CD4-positive, alpha-beta memory T cell (primary cell): ENCODE data around the gene CRABP2. TPM values are rescaled to one million over a fixed set of nuclear protein-coding genes. Genes with fewer than 3 reads are reported as not detected.
A peak's percentile ranks its signal among the peaks of the same experiment; 100 is the strongest.

Source experiments
- CTCF ChIA-PET: fragments of 350-600 bp; sonication (Branson Sonifier 250); formaldehyde crosslinking; loops from one replicate; lab custom pipeline; 2021; ENCODE audit warnings: inconsistent platforms; ENCODE audit not compliant: partially characterized antibody; lab: Charles Lee
- POLR2A ChIA-PET: fragments of 350-600 bp; sonication (Branson Sonifier 250); formaldehyde crosslinking; loops from one replicate; lab custom pipeline; 2021; ENCODE audit not compliant: partially characterized antibody; lab: Charles Lee
- DNase-seq, 5 donors: peaks; one replicate each; pipeline versions ENCODE4 v3.0.0 to v3.0.0-alpha.2; 2020 to 2022; ENCODE audit warnings: mixed read lengths in 1 of 5
- H3K27ac ChIP-seq: one replicate; pipeline ENCODE4 v1.7.0; 2013; ENCODE audit warnings: low read depth, low read length
- H3K27me3 ChIP-seq: 2 replicates; pipeline ENCODE4 v1.7.0; 2013; ENCODE audit warnings: mild to moderate bottlenecking, low read length, moderate library complexity; ENCODE audit not compliant: insufficient read depth
- H3K36me3 ChIP-seq: 2 replicates; pipeline ENCODE4 v1.7.0; 2013; ENCODE audit warnings: mild to moderate bottlenecking, low read length, moderate library complexity; ENCODE audit not compliant: insufficient read depth
- H3K4me1 ChIP-seq: 2 replicates; pipeline ENCODE4 v1.7.0; 2013; ENCODE audit warnings: mild to moderate bottlenecking, low read length, moderate library complexity; ENCODE audit not compliant: insufficient read depth
- H3K4me3 ChIP-seq, 2 donors: one replicate each; pipeline ENCODE4 v1.7.0; 2013; ENCODE audit warnings: low read length in 2 of 2, mild to moderate bottlenecking in 1 of 2
- H3K9me3 ChIP-seq, 2 donors: one replicate each; pipeline ENCODE4 v1.7.0; 2013; ENCODE audit warnings: low read length in 2 of 2, control low read depth in 1 of 2; ENCODE audit not compliant: control insufficient read depth in 1 of 2
- H3K27ac Mint-ChIP-seq, 7 donors: one replicate each; pipeline ENCODE4 v1.8.0; 2020 to 2021; ENCODE audit warnings: mixed read lengths in 7 of 7, mild to moderate bottlenecking in 6 of 7, inconsistent platforms in 3 of 7, moderate library complexity in 3 of 7
- H3K27me3 Mint-ChIP-seq, 2 donors: one replicate each; pipeline ENCODE4 v1.8.0; 2020 to 2021; ENCODE audit warnings: mixed read lengths in 2 of 2
- H3K36me3 Mint-ChIP-seq, 2 donors: one replicate each; pipeline ENCODE4 v1.8.0; 2020 to 2021; ENCODE audit warnings: mixed read lengths in 2 of 2, inconsistent platforms in 1 of 2, mild to moderate bottlenecking in 1 of 2
- H3K4me1 Mint-ChIP-seq, 4 donors: one replicate each; pipeline ENCODE4 v1.8.0; 2020 to 2021; ENCODE audit warnings: mixed read lengths in 4 of 4, mild to moderate bottlenecking in 1 of 4
- H3K4me3 Mint-ChIP-seq, 8 donors: one replicate each; pipeline ENCODE4 v1.8.0; 2020 to 2021; ENCODE audit warnings: mixed read lengths in 8 of 8, mild to moderate bottlenecking in 7 of 8, moderate library complexity in 6 of 8, inconsistent platforms in 3 of 8
- H3K9me3 Mint-ChIP-seq, 8 donors: one replicate each; pipeline ENCODE4 v1.8.0; 2020 to 2021; ENCODE audit warnings: mixed read lengths in 8 of 8, mild to moderate bottlenecking in 5 of 8, inconsistent platforms in 3 of 8, moderate library complexity in 1 of 8
- intact Hi-C: fragments of 100-400 bp; cut with micrococcal nuclease; formaldehyde crosslinking; loops from one replicate; pipeline ENCODE4 v1.15.1; 2023
- polyA plus RNA-seq, 2 donors: library from polyadenylated mRNA; unstranded; fragments of 300-500 nt; fragmentation: Illumina TruSeq; gene quantifications; one replicate each; pipeline ENCODE4 v1.2.3, GENCODE V29; 2021
- total RNA-seq, 2 experiments: library from RNA; stranded (reverse); gene quantifications; one replicate each; pipeline ENCODE4 v1.2.3, GENCODE V29; 2021

CRABP2 gene
- total and polyA plus RNA-seq, 4 experiments from 2014 or later: 0.21 to 0.61 (median 0.55) TPM; not detected in 1

DNA sequence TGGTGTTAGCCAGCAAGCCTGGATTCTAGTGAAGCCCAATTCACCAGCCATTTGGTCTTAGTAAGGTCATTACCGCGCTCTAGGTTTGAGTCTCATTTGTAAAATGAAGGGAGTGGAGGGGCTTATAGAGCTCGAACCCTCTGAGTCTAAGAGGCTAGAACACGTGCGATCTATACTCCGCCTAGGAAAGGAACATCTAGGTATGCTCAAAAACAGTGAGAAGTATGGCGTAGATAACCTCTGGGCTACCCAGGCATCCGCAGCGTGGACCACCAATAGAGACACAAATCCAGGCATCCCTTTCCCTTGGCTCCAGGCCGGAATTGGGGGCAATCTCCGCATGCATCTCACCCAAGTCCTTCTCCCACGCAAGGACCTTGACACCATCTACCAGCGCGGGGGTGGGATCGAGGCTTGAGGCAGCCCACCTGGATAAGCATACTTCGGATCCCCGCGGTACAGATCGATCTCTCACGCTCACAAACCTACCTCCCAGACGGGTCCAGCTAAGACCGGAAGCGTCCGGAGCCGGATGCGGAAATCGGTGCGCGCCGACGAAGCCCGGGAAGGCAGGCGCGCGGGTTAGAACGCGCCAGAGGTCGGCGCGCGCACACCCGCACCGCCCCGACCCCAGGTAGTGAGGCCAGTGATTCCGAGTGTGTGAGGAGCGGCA, 22.7 kb upstream of the CRABP2 start, which contains the start of gene METTL25B:
Gene METTL25B, plus strand, starts transcription at position 544 of the 673 bp plus-strand sequence. CDS start 636 bp downstream, outside the sequence.
- POLR2A ChIA-PET: interaction anchor here (0.6 to 7.8 kb wide), 22 partner anchors 9 to 227 kb away, joined by 3 to 126 read pairs (median 6); partner anchors contain the start of genes CRABP2, HDGF, MEF2D and MRPL24
- no peaks in the 10 kb centered on the region for H3K9me3 ChIP-seq
- DNase-seq: peak in 1 of 5 donors; percentile 81
- no peaks in the 10 kb centered on the region for H3K27me3 ChIP-seq
- no peaks in the 10 kb centered on the region for H3K27me3 Mint-ChIP-seq
- peak within 1 kb of the TSS; percentile 90 for H3K27ac ChIP-seq
- peaks cover 54% of the 10 kb centered on the region for H3K4me1 ChIP-seq
- H3K36me3 Mint-ChIP-seq: peaks cover 16 to 35% of the 10 kb centered on the region in 2 donors
- intact Hi-C loops: loop anchor here (1.0 to 5.0 kb wide), 7 partner anchors 13 to 223 kb away; partner anchors contain the start of genes HDGF, MRPL24, PRCC and SH2D2A
- H3K4me3 ChIP-seq: peak within 1 kb of the TSS; percentile 96 to 99
- H3K9me3 Mint-ChIP-seq: no peaks in the 10 kb centered on the region
- peaks cover 11 to 24% (median 15%) of the 10 kb centered on the region in 4 donors for H3K4me1 Mint-ChIP-seq
- H3K36me3 ChIP-seq: peaks cover 23% of the 10 kb centered on the region
- CTCF ChIA-PET: interaction anchor here (1.3 to 6.9 kb wide), 20 partner anchors 9 to 199 kb away, joined by 3 to 314 read pairs (median 16); partner anchors contain the start of genes CRABP2, HDGF, INSRR and MRPL24
- peak within 1 kb of the TSS in 3 of 7 donors; percentile 94 to 99 (median 98) for H3K27ac Mint-ChIP-seq
- H3K4me3 Mint-ChIP-seq: no peak within 1 kb of the TSS

DNA sequence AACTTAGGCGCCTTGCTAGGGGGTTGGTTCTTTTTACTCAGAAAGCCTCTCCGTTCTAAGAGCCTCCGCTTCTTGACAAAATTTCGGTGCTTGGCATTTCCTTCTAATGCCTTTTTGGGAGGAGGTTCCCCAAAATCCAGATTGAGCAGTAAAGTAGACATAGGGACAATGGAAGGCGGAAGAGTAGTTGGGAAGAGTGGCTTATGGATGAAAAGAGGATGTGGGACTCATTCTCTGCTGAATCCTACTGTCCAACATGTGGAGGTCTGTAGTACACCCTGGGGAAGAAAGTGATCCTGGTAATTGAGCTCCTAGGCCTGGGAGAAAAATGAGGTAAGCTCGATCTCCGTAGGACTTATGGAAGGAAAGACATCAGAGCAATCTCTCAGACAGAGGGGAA, 22.1 kb upstream of the CRABP2 start:
- H3K27ac ChIP-seq: peak overlapping the region; percentile 90
- ChIA-PET POLR2A (interaction anchor here (0.7 to 7.8 kb wide), 15 partner anchors 8 to 136 kb away, joined by 3 to 126 read pairs (median 20); partner anchors contain the start of genes CRABP2, HDGF, MRPL24 and NAXE), CTCF (interaction anchor here (1.3 to 6.9 kb wide), 26 partner anchors 9 to 200 kb away, joined by 3 to 314 read pairs (median 16); partner anchors contain the start of genes CRABP2, HDGF, INSRR and MRPL24)
- H3K36me3 ChIP-seq: peaks cover 28% of the 10 kb centered on the region
- peaks cover 16 to 32% of the 10 kb centered on the region in 2 donors for H3K36me3 Mint-ChIP-seq
- peaks cover 11 to 24% (median 15%) of the 10 kb centered on the region in 4 donors for H3K4me1 Mint-ChIP-seq
- H3K27me3 ChIP-seq: no peaks in the 10 kb centered on the region
- no peaks in the 10 kb centered on the region for H3K9me3 ChIP-seq
- intact Hi-C loops: loop anchor here (5.0 kb wide), 1 partner anchor 100 kb away; no protein-coding TSS in a partner anchor
- H3K9me3 Mint-ChIP-seq: no peaks in the 10 kb centered on the region
- H3K4me3 Mint-ChIP-seq: no peak overlapping the region
- peak overlapping the region; percentile 96 to 99 for H3K4me3 ChIP-seq
- peaks cover 54% of the 10 kb centered on the region for H3K4me1 ChIP-seq
- DNase-seq: no peak
- H3K27ac Mint-ChIP-seq: peak overlapping the region in 3 of 7 donors; percentile 94 to 99 (median 98)
- H3K27me3 Mint-ChIP-seq: no peaks in the 10 kb centered on the region

DNA sequence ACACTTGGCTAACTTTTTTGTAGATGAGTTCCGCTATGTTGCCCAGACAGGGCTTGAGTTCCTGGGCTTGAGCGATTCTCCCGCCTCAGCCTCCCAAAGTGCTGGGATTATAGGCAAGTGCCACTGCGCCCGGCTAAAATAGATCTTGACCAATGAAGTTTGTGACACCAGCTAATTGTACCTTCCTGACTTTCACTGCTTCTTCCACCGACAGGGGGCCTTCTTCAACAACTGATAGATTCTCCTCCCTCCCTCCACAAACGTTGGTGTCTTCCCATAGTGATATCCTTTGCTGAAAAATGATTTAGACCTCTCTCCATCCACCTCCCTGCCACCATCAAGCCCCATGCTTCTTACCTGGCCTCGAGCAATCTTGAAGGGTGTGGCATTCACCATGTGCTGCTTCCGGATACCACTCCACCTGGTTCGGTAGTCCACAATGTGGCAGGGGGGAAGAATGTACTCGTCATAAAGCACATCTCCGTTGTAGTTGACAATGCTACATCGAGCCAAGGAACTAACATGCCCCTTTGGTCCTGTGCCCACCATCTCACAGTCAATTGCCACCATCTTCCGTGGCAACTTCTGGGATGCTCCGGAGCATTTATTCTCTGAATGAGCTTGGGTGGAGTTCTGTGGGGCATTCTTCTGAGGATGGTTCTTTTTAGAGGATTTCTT, 21.3 kb upstream of the CRABP2 start:
- Mint-ChIP-seq H3K4me1 (peaks cover 11 to 24% (median 15%) of the 10 kb centered on the region in 4 donors), H3K27ac (peak overlapping the region in 1 of 7 donors; percentile 98), H3K36me3 (peaks cover 16 to 35% of the 10 kb centered on the region in 2 donors), H3K4me3 (no peak overlapping the region), H3K9me3 (no peaks in the 10 kb centered on the region), H3K27me3 (no peaks in the 10 kb centered on the region)
- H3K36me3 ChIP-seq: peaks cover 31% of the 10 kb centered on the region
- intact Hi-C loops: loop anchor here (1.0 to 5.0 kb wide), 4 partner anchors 37 to 166 kb away; partner anchors contain the start of gene NTRK1
- CTCF ChIA-PET: interaction anchor here (0.6 to 6.9 kb wide), 49 partner anchors 9 to 370 kb away, joined by 3 to 314 read pairs (median 7); partner anchors contain the start of genes CRABP2, HDGF, INSRR and MRPL24
- no peaks in the 10 kb centered on the region for H3K9me3 ChIP-seq
- H3K27ac ChIP-seq: peak overlapping the region; percentile 90
- H3K27me3 ChIP-seq: no peaks in the 10 kb centered on the region
- DNase-seq: peak; percentile 48 to 64 (median 59)
- peaks cover 54% of the 10 kb centered on the region for H3K4me1 ChIP-seq
- H3K4me3 ChIP-seq: peak overlapping the region; percentile 96 to 99
- POLR2A ChIA-PET: interaction anchor here (0.9 to 7.8 kb wide), 20 partner anchors 10 to 226 kb away, joined by 3 to 126 read pairs (median 6); partner anchors contain the start of genes CRABP2, HDGF, MEF2D and MRPL24

DNA sequence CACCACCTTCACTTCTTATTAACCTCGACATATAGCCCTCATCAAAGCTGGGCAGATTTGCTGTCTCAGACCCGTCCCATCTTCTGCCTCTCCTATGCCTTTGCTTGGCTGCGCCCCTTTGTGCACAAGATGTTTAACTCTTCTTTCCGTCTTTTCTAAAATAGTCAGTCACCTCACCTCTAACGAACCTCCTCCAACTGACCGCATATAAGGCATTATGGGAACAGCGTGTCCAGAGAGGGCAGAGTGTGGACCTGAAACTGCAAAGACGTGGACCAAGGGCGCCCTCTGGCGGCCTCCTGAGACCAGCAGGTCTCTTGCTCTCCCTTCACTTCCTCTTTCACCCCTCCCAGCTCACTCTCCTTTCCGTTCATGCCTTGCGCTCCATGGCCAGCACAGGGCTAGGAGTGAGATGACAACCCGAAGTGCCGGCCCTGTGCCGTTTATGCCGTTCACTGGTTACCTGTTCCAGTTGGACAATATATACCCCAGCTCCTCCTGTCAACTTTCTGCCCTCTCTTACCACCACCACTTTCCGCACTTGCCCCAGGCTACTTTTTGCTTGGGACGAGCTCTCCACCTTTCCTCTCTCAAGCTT, 20.4 kb upstream of the CRABP2 start:
- H3K27ac Mint-ChIP-seq: no peak overlapping the region
- Histone ChIP-seq H3K27ac (peak overlapping the region; percentile 90), H3K36me3 (peaks cover 40% of the 10 kb centered on the region), H3K27me3 (no peaks in the 10 kb centered on the region), H3K9me3 (no peaks in the 10 kb centered on the region), H3K4me1 (peaks cover 54% of the 10 kb centered on the region), H3K4me3 (peak overlapping the region; percentile 8 to 99)
- DNase-seq: peak; percentile 73 to 79 (median 77)
- peaks cover 22 to 43% of the 10 kb centered on the region in 2 donors for H3K36me3 Mint-ChIP-seq
- intact Hi-C loops: loop anchor here (1.0 to 5.0 kb wide), 5 partner anchors 36 to 167 kb away; partner anchors contain the start of gene NTRK1
- POLR2A ChIA-PET: interaction anchor here (0.7 to 7.8 kb wide), 17 partner anchors 10 to 221 kb away, joined by 3 to 126 read pairs (median 4); partner anchors contain the start of genes HDGF, MRPL24, NTRK1 and PRCC
- H3K9me3 Mint-ChIP-seq: no peaks in the 10 kb centered on the region
- no peak overlapping the region for H3K4me3 Mint-ChIP-seq
- peaks cover 11 to 24% (median 15%) of the 10 kb centered on the region in 4 donors for H3K4me1 Mint-ChIP-seq
- no peaks in the 10 kb centered on the region for H3K27me3 Mint-ChIP-seq
- CTCF ChIA-PET: interaction anchor here (0.6 to 6.9 kb wide), 49 partner anchors 8 to 369 kb away, joined by 3 to 314 read pairs (median 7); partner anchors contain the start of genes CRABP2, HDGF, INSRR and MRPL24

DNA sequence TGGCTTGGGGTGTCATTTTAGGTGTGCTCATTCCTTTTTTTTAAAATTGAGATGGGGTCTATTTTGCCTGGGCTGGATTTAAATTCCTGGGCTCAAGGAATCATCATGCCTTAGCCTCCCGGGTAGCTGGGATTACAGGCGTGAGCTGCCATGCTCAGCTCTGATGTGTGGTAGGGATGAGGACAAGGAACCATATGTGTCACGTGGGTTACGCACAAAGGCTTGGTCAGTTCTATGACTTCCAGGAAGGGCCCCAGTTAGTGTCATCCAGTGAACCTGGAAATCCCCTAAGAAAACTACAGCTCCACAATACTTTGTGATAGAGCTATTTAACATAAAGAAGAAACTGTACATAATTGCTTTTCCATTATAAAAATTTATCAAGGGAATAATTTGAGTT, 16.2 kb upstream of the CRABP2 start:
- Histone ChIP-seq H3K36me3 (peaks cover 44% of the 10 kb centered on the region), H3K9me3 (no peaks in the 10 kb centered on the region), H3K4me3 (no peak overlapping the region), H3K4me1 (peaks cover 34% of the 10 kb centered on the region), H3K27me3 (no peaks in the 10 kb centered on the region), H3K27ac (no peak overlapping the region)
- H3K9me3 Mint-ChIP-seq: no peaks in the 10 kb centered on the region
- no peak overlapping the region for H3K4me3 Mint-ChIP-seq
- no peaks in the 10 kb centered on the region for H3K27me3 Mint-ChIP-seq
- CTCF ChIA-PET: interaction anchor here (0.7 to 14.1 kb wide), 4 partner anchors 10 to 94 kb away, joined by 3 to 146 read pairs (median 6); partner anchors contain the start of gene CRABP2
- H3K36me3 Mint-ChIP-seq: peaks cover 31 to 47% of the 10 kb centered on the region in 2 donors
- POLR2A ChIA-PET: interaction anchor here (1.2 kb wide), 1 partner anchor 14 kb away, joined by 3 read pairs; no protein-coding TSS in a partner anchor
- intact Hi-C loops: no loop called here
- no peak overlapping the region for H3K27ac Mint-ChIP-seq
- DNase-seq: no peak
- peaks cover 0 to 20% (median 13%) of the 10 kb centered on the region in 4 donors for H3K4me1 Mint-ChIP-seq

DNA sequence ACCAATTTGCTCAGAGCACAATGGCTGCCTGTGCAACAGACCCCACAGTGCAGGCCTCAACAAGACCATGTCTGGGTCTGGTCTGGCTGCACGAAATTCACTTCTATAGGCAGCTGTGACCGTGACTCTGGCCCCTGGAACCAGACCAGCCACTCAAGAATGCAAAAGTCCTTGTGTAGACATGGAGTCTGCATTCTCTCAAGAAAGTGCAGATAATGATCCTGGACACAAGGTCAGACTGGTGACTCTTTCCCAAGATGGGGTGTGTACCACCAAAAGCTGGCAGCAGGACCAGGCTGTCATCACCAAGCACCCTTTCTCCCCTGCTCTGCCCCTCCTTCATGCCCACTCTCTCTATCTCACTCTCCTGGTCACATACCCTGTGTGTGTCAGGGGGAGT, 15.7 kb upstream of the CRABP2 start:
- no peak overlapping the region for H3K4me3 Mint-ChIP-seq
- intact Hi-C loops: no loop called here
- H3K27me3 Mint-ChIP-seq: no peaks in the 10 kb centered on the region
- H3K9me3 Mint-ChIP-seq: no peaks in the 10 kb centered on the region
- Histone ChIP-seq H3K9me3 (no peaks in the 10 kb centered on the region), H3K4me1 (peaks cover 30% of the 10 kb centered on the region), H3K27ac (no peak overlapping the region), H3K36me3 (peaks cover 44% of the 10 kb centered on the region), H3K27me3 (no peaks in the 10 kb centered on the region), H3K4me3 (no peak overlapping the region)
- CTCF ChIA-PET: interaction anchor here (0.9 to 14.1 kb wide), 3 partner anchors 10 to 33 kb away, joined by 3 to 146 read pairs (median 10); partner anchors contain the start of gene CRABP2
- peaks cover 31 to 48% of the 10 kb centered on the region in 2 donors for H3K36me3 Mint-ChIP-seq
- DNase-seq: no peak
- peaks cover 0 to 20% (median 13%) of the 10 kb centered on the region in 4 donors for H3K4me1 Mint-ChIP-seq
- POLR2A ChIA-PET: interaction anchor here (1.2 to 1.6 kb wide), 2 partner anchors 14 to 20 kb away, joined by 3 to 4 read pairs; partner anchors contain the start of gene MRPL24
- H3K27ac Mint-ChIP-seq: no peak overlapping the region
